Lung microvascular endothelial cell (primary cell): ENCODE data around the gene NRIP2. TPM values are rescaled to one million over a fixed set of nuclear protein-coding genes. Genes with fewer than 3 reads are reported as not detected.

Experiments
- DNase-seq, 2 donors: peaks; one replicate each; pipeline versions ENCODE4 v3.0.0 to v3.0.0-alpha.2; 2010; ENCODE audit warnings: low read depth in 2 of 2
- total RNA-seq: library from RNA; depleted of rRNA; stranded (reverse); fragments of >200 nt; gene quantifications from 2 replicates; pipeline ENCODE4 v1.2.1, GENCODE V29; 2014

The NRIP2 gene
- total RNA-seq, 1 donor from 2014 or later, result not detected

GRCh38 chr12:2845280-2845679 lies 10.4 kb upstream of the NRIP2 start:
- DNase-seq, result peak in 1 of 2 donors; percentile 86

GRCh38 chr12:2844786-2845185 lies 10.0 kb upstream of the NRIP2 start:
- DNase-seq, result no peak

- no peak for DNase-seq
Measured at GRCh38 chr12:2842948-2843347, 8.1 kb upstream of the NRIP2 start.

GRCh38 chr12:2841056-2841650 lies 6.3 kb upstream of the NRIP2 start:
- DNase-seq, result no peak

GRCh38 chr12:2836574-2836973 lies 1.7 kb upstream of the NRIP2 start:
- DNase-seq, result no peak

GRCh38 chr12:2835691-2836403 lies 1.0 kb upstream of the NRIP2 start:
- no peak for DNase-seq

GRCh38 chr12:2833810-2834209 lies 1.0 kb downstream of the NRIP2 start:
- DNase-seq, result no peak

GRCh38 chr12:2833327-2833726 lies 1.5 kb downstream of the NRIP2 start:
- DNase-seq, result no peak

GRCh38 chr12:2832550-2833127 lies 2.2 kb downstream of the NRIP2 start:
- no peak for DNase-seq

GRCh38 chr12:2829275-2829674 lies 5.6 kb downstream of the NRIP2 start:
- DNase-seq, result no peak

GRCh38 chr12:2826721-2827515 lies 7.9 kb downstream of the NRIP2 start:
- peak in 1 of 2 donors; percentile 57 for DNase-seq

- DNase-seq, result no peak
Measured at GRCh38 chr12:2826036-2826435, 8.8 kb downstream of the NRIP2 start.

- no peak for DNase-seq
Measured at GRCh38 chr12:2825132-2825531, 9.7 kb downstream of the NRIP2 start.

- DNase-seq, result no peak
Measured at GRCh38 chr12:2824541-2824940, 10.3 kb downstream of the NRIP2 start.

GRCh38 chr12:2823483-2823882 lies 11.4 kb downstream of the NRIP2 start:
- DNase-seq, result no peak

GRCh38 chr12:2820432-2820831 lies 14.4 kb downstream of the NRIP2 start:
- no peak for DNase-seq

GRCh38 chr12:2819810-2820209 lies 15.0 kb downstream of the NRIP2 start:
- no peak for DNase-seq

GRCh38 chr12:2813214-2814185 lies 21.3 kb downstream of the NRIP2 start:
- DNase-seq, result peak; percentile 65 to 84

GRCh38 chr12:2812290-2813213 lies 22.3 kb downstream of the NRIP2 start, which contains the start of gene ITFG2:
TSS of gene ITFG2 (plus strand) at chr12:2812668. CDS start at chr12:2812761, 93 bp downstream.
- peak; percentile 99 for DNase-seq

- DNase-seq, result no peak
Measured at GRCh38 chr12:2811801-2812200, 23.0 kb downstream of the NRIP2 start.
